ENCODE measurements around the gene SMG7. TPM values are rescaled to one million over a fixed set of nuclear protein-coding genes. Genes with fewer than 3 reads are reported as not detected.

SMG7 gene
- total RNA-seq, 1 donor from 2014 or later = 66.2 TPM

GRCh38 chr1:183516725-183517124, 44.4 kb downstream of the SMG7 start:
- H3K9me3 Mint-ChIP-seq (ENCODE audit: unreplicated experiment) = no peaks in the 10 kb centered on the region
- H3K27ac Mint-ChIP-seq (ENCODE audit: unreplicated experiment) = no peak overlapping the region
- no peaks in the 10 kb centered on the region for H3K36me3 Mint-ChIP-seq (ENCODE audit: unreplicated experiment)
- no peaks in the 10 kb centered on the region for H3K27me3 Mint-ChIP-seq (ENCODE audit: unreplicated experiment)
- TF ChIP-seq CTCF (IDR thresholded peaks at IDR 0.05; ENCODE audit: partially characterized antibody, unreplicated experiment) = no peak
- no peak overlapping the region for H3K4me3 Mint-ChIP-seq (ENCODE audit: unreplicated experiment)
- no peak for DNase-seq
- H3K4me1 Mint-ChIP-seq (ENCODE audit: low read depth, unreplicated experiment) = no peaks in the 10 kb centered on the region

GRCh38 chr1:183517401-183517800, 45.1 kb downstream of the SMG7 start:
- DNase-seq = no peak
- Mint-ChIP-seq H3K27me3 (ENCODE audit: unreplicated experiment) (no peaks in the 10 kb centered on the region), H3K4me1 (ENCODE audit: low read depth, unreplicated experiment) (no peaks in the 10 kb centered on the region), H3K36me3 (ENCODE audit: unreplicated experiment) (no peaks in the 10 kb centered on the region), H3K4me3 (ENCODE audit: unreplicated experiment) (no peak overlapping the region), H3K9me3 (ENCODE audit: unreplicated experiment) (no peaks in the 10 kb centered on the region), H3K27ac (ENCODE audit: unreplicated experiment) (no peak overlapping the region)
- no peak for TF ChIP-seq CTCF (IDR thresholded peaks at IDR 0.05; ENCODE audit: partially characterized antibody, unreplicated experiment)

GRCh38 chr1:183520379-183520778, 48.1 kb downstream of the SMG7 start:
- H3K36me3 Mint-ChIP-seq (ENCODE audit: unreplicated experiment) = no peaks in the 10 kb centered on the region
- H3K27me3 Mint-ChIP-seq (ENCODE audit: unreplicated experiment) = no peaks in the 10 kb centered on the region
- no peak overlapping the region for H3K4me3 Mint-ChIP-seq (ENCODE audit: unreplicated experiment)
- TF ChIP-seq CTCF (IDR thresholded peaks at IDR 0.05; ENCODE audit: partially characterized antibody, unreplicated experiment) = no peak
- DNase-seq = no peak
- no peaks in the 10 kb centered on the region for H3K9me3 Mint-ChIP-seq (ENCODE audit: unreplicated experiment)
- H3K4me1 Mint-ChIP-seq (ENCODE audit: low read depth, unreplicated experiment) = no peaks in the 10 kb centered on the region
- H3K27ac Mint-ChIP-seq (ENCODE audit: unreplicated experiment) = no peak overlapping the region

GRCh38 chr1:183522104-183522503, 49.8 kb downstream of the SMG7 start:
- no peaks in the 10 kb centered on the region for H3K9me3 Mint-ChIP-seq (ENCODE audit: unreplicated experiment)
- no peak for DNase-seq
- H3K36me3 Mint-ChIP-seq (ENCODE audit: unreplicated experiment) = no peaks in the 10 kb centered on the region
- no peak overlapping the region for H3K4me3 Mint-ChIP-seq (ENCODE audit: unreplicated experiment)
- H3K27ac Mint-ChIP-seq (ENCODE audit: unreplicated experiment) = no peak overlapping the region
- H3K4me1 Mint-ChIP-seq (ENCODE audit: low read depth, unreplicated experiment) = no peaks in the 10 kb centered on the region
- TF ChIP-seq CTCF (IDR thresholded peaks at IDR 0.05; ENCODE audit: partially characterized antibody, unreplicated experiment) = no peak
- H3K27me3 Mint-ChIP-seq (ENCODE audit: unreplicated experiment) = no peaks in the 10 kb centered on the region

- H3K4me1 Mint-ChIP-seq (ENCODE audit: low read depth, unreplicated experiment) = peaks cover 3% of the 10 kb centered on the region
- no peak overlapping the region for H3K4me3 Mint-ChIP-seq (ENCODE audit: unreplicated experiment)
- DNase-seq = no peak
- H3K9me3 Mint-ChIP-seq (ENCODE audit: unreplicated experiment) = no peaks in the 10 kb centered on the region
- no peak overlapping the region for H3K27ac Mint-ChIP-seq (ENCODE audit: unreplicated experiment)
- H3K36me3 Mint-ChIP-seq (ENCODE audit: unreplicated experiment) = no peaks in the 10 kb centered on the region
- TF ChIP-seq CTCF (IDR thresholded peaks at IDR 0.05; ENCODE audit: partially characterized antibody, unreplicated experiment) = no peak
- no peaks in the 10 kb centered on the region for H3K27me3 Mint-ChIP-seq (ENCODE audit: unreplicated experiment)
Observed at GRCh38 chr1:183528577-183528976, 56.3 kb downstream of the SMG7 start.
